Measurements from ENCODE around the gene MFSD11.

DNA sequence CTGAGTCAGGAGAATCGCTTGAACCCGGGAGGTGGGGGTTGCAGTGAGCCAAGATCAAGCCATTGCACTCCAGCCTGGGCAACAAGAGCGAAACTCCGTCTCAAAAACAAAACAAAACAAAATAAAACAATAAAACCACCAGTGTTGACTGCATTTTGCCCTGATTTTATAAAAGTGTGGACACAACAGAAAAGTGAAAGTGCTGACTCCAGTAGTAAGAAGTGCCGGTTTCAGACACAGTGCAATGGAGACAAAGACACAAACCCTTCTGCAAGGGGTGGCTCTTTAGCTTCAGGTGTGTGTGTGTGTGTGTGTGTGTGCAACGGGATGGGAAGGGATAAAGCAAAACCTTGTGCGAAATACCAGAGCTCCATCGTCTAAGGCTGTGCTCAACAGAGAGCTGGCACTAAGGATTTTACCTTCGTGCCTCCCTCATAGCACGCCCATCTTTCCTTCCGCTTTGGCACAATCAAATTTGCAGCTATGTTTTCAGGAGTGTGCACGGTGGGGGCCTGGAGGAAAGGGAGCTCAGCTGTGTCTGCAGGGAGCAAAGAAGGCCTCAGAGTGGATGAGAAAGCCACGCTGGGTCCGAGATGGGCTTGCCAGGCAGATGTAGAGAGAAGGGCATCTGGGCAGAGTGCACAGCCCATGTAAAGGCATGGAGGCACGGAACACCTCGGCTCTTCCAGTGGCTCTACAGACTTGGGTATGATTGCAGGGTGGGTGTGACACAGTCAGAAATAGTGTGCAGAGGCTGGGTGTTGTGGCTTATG, 42.7 kb upstream of the MFSD11 start:
- TF ChIP-seq, protein P1, sequence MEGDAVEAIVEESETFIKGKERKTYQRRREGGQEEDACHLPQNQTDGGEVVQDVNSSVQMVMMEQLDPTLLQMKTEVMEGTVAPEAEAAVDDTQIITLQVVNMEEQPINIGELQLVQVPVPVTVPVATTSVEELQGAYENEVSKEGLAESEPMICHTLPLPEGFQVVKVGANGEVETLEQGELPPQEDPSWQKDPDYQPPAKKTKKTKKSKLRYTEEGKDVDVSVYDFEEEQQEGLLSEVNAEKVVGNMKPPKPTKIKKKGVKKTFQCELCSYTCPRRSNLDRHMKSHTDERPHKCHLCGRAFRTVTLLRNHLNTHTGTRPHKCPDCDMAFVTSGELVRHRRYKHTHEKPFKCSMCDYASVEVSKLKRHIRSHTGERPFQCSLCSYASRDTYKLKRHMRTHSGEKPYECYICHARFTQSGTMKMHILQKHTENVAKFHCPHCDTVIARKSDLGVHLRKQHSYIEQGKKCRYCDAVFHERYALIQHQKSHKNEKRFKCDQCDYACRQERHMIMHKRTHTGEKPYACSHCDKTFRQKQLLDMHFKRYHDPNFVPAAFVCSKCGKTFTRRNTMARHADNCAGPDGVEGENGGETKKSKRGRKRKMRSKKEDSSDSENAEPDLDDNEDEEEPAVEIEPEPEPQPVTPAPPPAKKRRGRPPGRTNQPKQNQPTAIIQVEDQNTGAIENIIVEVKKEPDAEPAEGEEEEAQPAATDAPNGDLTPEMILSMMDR (IDR thresholded peaks at IDR 0.05), result no peak
- no peak for TF ChIP-seq POLR2A (IDR thresholded peaks at IDR 0.05)
